ENCODE measurements around the gene RPN1. TPM values are rescaled to one million over a fixed set of nuclear protein-coding genes. Genes with fewer than 3 reads are reported as not detected.
"Not testable (repeated sequence)": the region's sequence is repeated elsewhere in the genome, so short reads cannot be mapped to it uniquely, and the experiment has no call there.

The RPN1 gene
- total and polyA plus RNA-seq, 4 donors, result 146 to 318 (median 223) TPM

- DNase-seq (no peak), ATAC-seq (ENCODE audit: insufficient read depth, low FRiP score) (no peak)
- Histone ChIP-seq H3K9ac (ENCODE audit: insufficient read depth in 1 of 2, low read length in 2 of 2) (no peak overlapping the region), H3K4me1 (ENCODE audit: control insufficient read depth in 5 of 5, insufficient read depth in 5 of 5, low read length in 5 of 5) (no peaks in the 10 kb centered on the region), H3K4me3 (no peak overlapping the region), H3K9me3 (ENCODE audit: control insufficient read depth in 4 of 4, insufficient read depth in 3 of 4, low read length in 3 of 4) (no peaks in the 10 kb centered on the region), H3K36me3 (ENCODE audit: control insufficient read depth in 4 of 4, insufficient read depth in 4 of 4, low read length in 4 of 4) (no peaks in the 10 kb centered on the region), H3K27ac (ENCODE audit: low read depth in 1 of 2, low read length in 1 of 2) (no peak overlapping the region), H3K27me3 (ENCODE audit: control insufficient read depth in 3 of 3, insufficient read depth in 3 of 3, low read length in 2 of 3) (no peaks in the 10 kb centered on the region)
- WGBS, 2 donors, result 84 to 98% methylated on average over 3 of the region's 3 CpGs
- TF ChIP-seq, protein P1, sequence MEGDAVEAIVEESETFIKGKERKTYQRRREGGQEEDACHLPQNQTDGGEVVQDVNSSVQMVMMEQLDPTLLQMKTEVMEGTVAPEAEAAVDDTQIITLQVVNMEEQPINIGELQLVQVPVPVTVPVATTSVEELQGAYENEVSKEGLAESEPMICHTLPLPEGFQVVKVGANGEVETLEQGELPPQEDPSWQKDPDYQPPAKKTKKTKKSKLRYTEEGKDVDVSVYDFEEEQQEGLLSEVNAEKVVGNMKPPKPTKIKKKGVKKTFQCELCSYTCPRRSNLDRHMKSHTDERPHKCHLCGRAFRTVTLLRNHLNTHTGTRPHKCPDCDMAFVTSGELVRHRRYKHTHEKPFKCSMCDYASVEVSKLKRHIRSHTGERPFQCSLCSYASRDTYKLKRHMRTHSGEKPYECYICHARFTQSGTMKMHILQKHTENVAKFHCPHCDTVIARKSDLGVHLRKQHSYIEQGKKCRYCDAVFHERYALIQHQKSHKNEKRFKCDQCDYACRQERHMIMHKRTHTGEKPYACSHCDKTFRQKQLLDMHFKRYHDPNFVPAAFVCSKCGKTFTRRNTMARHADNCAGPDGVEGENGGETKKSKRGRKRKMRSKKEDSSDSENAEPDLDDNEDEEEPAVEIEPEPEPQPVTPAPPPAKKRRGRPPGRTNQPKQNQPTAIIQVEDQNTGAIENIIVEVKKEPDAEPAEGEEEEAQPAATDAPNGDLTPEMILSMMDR (IDR thresholded peaks at IDR 0.05; ENCODE audit: control extremely low read depth, extremely low read depth), result no peak
Measured at GRCh38 chr3:128667641-128668040, 17.0 kb upstream of the RPN1 start.

DNA sequence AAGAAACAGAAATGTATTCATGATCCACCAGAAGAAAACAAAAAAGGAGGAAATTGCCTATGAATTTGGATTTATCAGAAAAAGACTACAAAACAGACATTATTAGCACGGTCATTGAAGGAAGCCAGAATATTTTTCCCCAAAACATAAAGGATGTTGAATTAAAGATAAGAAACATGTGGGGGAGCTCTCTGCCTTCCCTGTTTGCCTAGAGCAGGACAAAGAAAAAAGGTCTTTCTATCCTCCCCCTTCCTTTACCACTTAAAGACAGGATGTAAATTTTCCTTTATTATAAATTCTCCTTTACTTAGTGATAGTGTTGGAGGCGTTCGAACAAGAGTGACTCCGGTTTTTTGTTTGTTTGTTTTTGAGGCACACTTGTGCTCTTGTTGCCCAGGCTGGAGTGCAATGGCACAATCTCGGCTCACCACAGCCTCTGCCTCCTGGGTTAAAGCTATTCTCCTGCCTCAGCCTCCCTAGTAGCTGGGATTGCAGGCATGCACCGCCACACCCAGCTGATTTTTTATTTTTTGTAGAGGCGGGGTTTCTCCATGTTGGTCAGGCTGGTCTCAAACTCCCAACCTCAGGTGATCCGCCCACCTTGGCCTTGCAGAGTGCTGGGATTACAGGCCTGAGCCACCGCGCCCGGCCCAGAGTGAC is 14.9 kb upstream of the RPN1 start:
- H3K9ac ChIP-seq (ENCODE audit: insufficient read depth in 1 of 2, low read length in 2 of 2), result no peak overlapping the region
- no peaks in the 10 kb centered on the region for H3K4me1 ChIP-seq (ENCODE audit: control insufficient read depth in 5 of 5, insufficient read depth in 5 of 5, low read length in 5 of 5)
- H3K27ac ChIP-seq (ENCODE audit: low read depth in 1 of 2, low read length in 1 of 2), result no peak overlapping the region
- no peaks in the 10 kb centered on the region for H3K36me3 ChIP-seq (ENCODE audit: control insufficient read depth in 4 of 4, insufficient read depth in 4 of 4, low read length in 4 of 4)
- no peaks in the 10 kb centered on the region for H3K9me3 ChIP-seq (ENCODE audit: control insufficient read depth in 4 of 4, insufficient read depth in 3 of 4, low read length in 3 of 4)
- no peak overlapping the region for H3K4me3 ChIP-seq
- TF ChIP-seq, protein P1 (IDR thresholded peaks at IDR 0.05; ENCODE audit: control extremely low read depth, extremely low read depth), result no peak
- DNase-seq (peak in 2 of 3 donors; percentile 38 to 48), ATAC-seq (ENCODE audit: insufficient read depth, low FRiP score) (no peak)
- WGBS, 2 donors, result 62% methylated on average over 10 to 11 of the region's 11 CpGs
- no peaks in the 10 kb centered on the region for H3K27me3 ChIP-seq (ENCODE audit: control insufficient read depth in 3 of 3, insufficient read depth in 3 of 3, low read length in 2 of 3)

- Histone ChIP-seq H3K9me3 (ENCODE audit: control insufficient read depth in 4 of 4, insufficient read depth in 3 of 4, low read length in 3 of 4) (no peaks in the 10 kb centered on the region), H3K9ac (ENCODE audit: insufficient read depth in 1 of 2, low read length in 2 of 2) (no peak overlapping the region), H3K36me3 (ENCODE audit: control insufficient read depth in 4 of 4, insufficient read depth in 4 of 4, low read length in 4 of 4) (no peaks in the 10 kb centered on the region), H3K4me1 (ENCODE audit: control insufficient read depth in 5 of 5, insufficient read depth in 5 of 5, low read length in 5 of 5) (no peaks in the 10 kb centered on the region), H3K4me3 (no peak overlapping the region), H3K27me3 (ENCODE audit: control insufficient read depth in 3 of 3, insufficient read depth in 3 of 3, low read length in 2 of 3) (no peaks in the 10 kb centered on the region), H3K27ac (ENCODE audit: low read depth in 1 of 2, low read length in 1 of 2) (no peak overlapping the region)
- ATAC-seq (ENCODE audit: insufficient read depth, low FRiP score), result no peak
- 76 to 89% methylated on average over 4 of the region's 4 CpGs for WGBS, 2 donors
- TF ChIP-seq, protein P1 (IDR thresholded peaks at IDR 0.05; ENCODE audit: control extremely low read depth, extremely low read depth), result no peak
- DNase-seq, result no peak
Measured at GRCh38 chr3:128663151-128663550, 12.5 kb upstream of the RPN1 start.

GRCh38 chr3:128655531-128655930 is 4.9 kb upstream of the RPN1 start:
- TF ChIP-seq, protein P1 (IDR thresholded peaks at IDR 0.05; ENCODE audit: control extremely low read depth, extremely low read depth), result no peak
- Histone ChIP-seq H3K27ac (ENCODE audit: low read depth in 1 of 2, low read length in 1 of 2) (no peak overlapping the region), H3K4me3 (no peak overlapping the region), H3K27me3 (ENCODE audit: control insufficient read depth in 3 of 3, insufficient read depth in 3 of 3, low read length in 2 of 3) (no peaks in the 10 kb centered on the region), H3K9ac (ENCODE audit: insufficient read depth in 1 of 2, low read length in 2 of 2) (no peak overlapping the region), H3K9me3 (ENCODE audit: control insufficient read depth in 4 of 4, insufficient read depth in 3 of 4, low read length in 3 of 4) (no peaks in the 10 kb centered on the region), H3K4me1 (ENCODE audit: control insufficient read depth in 5 of 5, insufficient read depth in 5 of 5, low read length in 5 of 5) (no peaks in the 10 kb centered on the region), H3K36me3 (ENCODE audit: control insufficient read depth in 4 of 4, insufficient read depth in 4 of 4, low read length in 4 of 4) (no peaks in the 10 kb centered on the region)
- WGBS, 2 donors, result 52 to 76% methylated on average over 3 of the region's 3 CpGs
- no peak for DNase-seq
- no peak for ATAC-seq (ENCODE audit: insufficient read depth, low FRiP score)

- not testable (repeated sequence) for H3K27me3 ChIP-seq (ENCODE audit: control insufficient read depth in 3 of 3, insufficient read depth in 3 of 3, low read length in 2 of 3); H3K36me3 ChIP-seq (ENCODE audit: control insufficient read depth in 4 of 4, insufficient read depth in 4 of 4, low read length in 4 of 4); H3K27ac ChIP-seq (ENCODE audit: low read depth in 1 of 2, low read length in 1 of 2); H3K4me3 ChIP-seq; H3K9ac ChIP-seq (ENCODE audit: insufficient read depth in 1 of 2, low read length in 2 of 2); ATAC-seq (ENCODE audit: insufficient read depth, low FRiP score); H3K4me1 ChIP-seq (ENCODE audit: control insufficient read depth in 5 of 5, insufficient read depth in 5 of 5, low read length in 5 of 5); H3K9me3 ChIP-seq (ENCODE audit: control insufficient read depth in 4 of 4, insufficient read depth in 3 of 4, low read length in 3 of 4)
- DNase-seq, result peak in 1 of 3 donors; percentile 13
- WGBS, 2 donors, result 36 to 60% methylated on average over 24 of the region's 24 CpGs
Measured at GRCh38 chr3:128653993-128654805, 3.6 kb upstream of the RPN1 start.

All from lung (tissue), 12 donors.